Adrenal gland (tissue), 5 donors: ENCODE results near the gene SH3BGRL2.

Source experiments
- POLR2A ChIP-seq, 2 donors: fragments of 450-650 bp; IDR thresholded peaks; one replicate each; pipeline ENCODE4 v1.6.1; 2017; ENCODE audit warnings: antibody characterized with exemption in 2 of 2, mild to moderate bottlenecking in 2 of 2, moderate library complexity in 1 of 2
- TF ChIP-seq, protein P1 (sequence below), 6 experiments: fragments of 450-650 bp in 4 of 6; fragments of 200-600 bp in 2 of 6; sonication (generic) in 1 of 6; IDR thresholded peaks; 1 replicate in 5 of 6; 2 replicates in 1 of 6; pipeline versions ENCODE4 v1.5.1 to v1.8.0; 2016 to 2021; ENCODE audit warnings: antibody characterized with exemption in 6 of 6, mild to moderate bottlenecking in 2 of 6, moderate library complexity in 1 of 6
- donor health status: DM: no; HTN: no; CAD: no.

DNA sequence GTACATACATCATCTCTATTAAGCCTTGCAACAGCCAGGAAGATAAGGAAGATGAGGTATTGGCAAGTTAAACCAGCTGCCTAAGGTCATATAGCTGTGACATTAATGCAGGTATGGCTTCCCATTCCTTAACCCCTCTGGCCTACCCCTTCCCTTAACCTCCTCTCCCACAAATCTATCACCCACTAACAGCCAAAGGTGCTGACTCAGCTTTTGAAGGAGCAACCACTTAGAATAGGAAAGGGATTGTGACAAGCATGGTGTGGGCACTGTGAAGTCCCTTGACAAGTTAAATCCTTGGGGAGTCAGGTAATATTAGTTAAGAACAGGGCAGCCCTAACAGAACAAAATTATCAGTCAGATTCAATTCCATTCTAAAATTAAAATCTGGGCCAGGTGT, 5.4 kb upstream of the SH3BGRL2 start:
- TF ChIP-seq, protein P1, sequence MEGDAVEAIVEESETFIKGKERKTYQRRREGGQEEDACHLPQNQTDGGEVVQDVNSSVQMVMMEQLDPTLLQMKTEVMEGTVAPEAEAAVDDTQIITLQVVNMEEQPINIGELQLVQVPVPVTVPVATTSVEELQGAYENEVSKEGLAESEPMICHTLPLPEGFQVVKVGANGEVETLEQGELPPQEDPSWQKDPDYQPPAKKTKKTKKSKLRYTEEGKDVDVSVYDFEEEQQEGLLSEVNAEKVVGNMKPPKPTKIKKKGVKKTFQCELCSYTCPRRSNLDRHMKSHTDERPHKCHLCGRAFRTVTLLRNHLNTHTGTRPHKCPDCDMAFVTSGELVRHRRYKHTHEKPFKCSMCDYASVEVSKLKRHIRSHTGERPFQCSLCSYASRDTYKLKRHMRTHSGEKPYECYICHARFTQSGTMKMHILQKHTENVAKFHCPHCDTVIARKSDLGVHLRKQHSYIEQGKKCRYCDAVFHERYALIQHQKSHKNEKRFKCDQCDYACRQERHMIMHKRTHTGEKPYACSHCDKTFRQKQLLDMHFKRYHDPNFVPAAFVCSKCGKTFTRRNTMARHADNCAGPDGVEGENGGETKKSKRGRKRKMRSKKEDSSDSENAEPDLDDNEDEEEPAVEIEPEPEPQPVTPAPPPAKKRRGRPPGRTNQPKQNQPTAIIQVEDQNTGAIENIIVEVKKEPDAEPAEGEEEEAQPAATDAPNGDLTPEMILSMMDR (IDR thresholded peaks at IDR 0.05) = no peak
- no peak for TF ChIP-seq POLR2A (IDR thresholded peaks at IDR 0.05)
